Measurements from ENCODE around the gene LIPT2. TPM values are rescaled to one million over a fixed set of nuclear protein-coding genes. Genes with fewer than 3 reads are reported as not detected.

The LIPT2 gene
- total and polyA plus RNA-seq, 2 experiments from 2014 or later, result 8.2 to 16.9 TPM

- Mint-ChIP-seq H3K36me3 (ENCODE audit: low read depth) (peaks cover 4% of the 10 kb centered on the region; the same call in 2 of the 3 replicates), H3K27me3 (ENCODE audit: insufficient read depth, low read depth, poor library complexity) (peaks cover 4% of the 10 kb centered on the region), H3K9me3 (peaks cover 9% of the 10 kb centered on the region; the same call in 2 of the 3 replicates), H3K27ac (no peak overlapping the region), H3K4me1 (no peaks in the 10 kb centered on the region), H3K4me3 (no peak overlapping the region)
- Histone ChIP-seq H3K36me3 (ENCODE audit: insufficient read depth) (peaks cover 6% of the 10 kb centered on the region; the same call in 1 of the 2 replicates), H3K9me2 (ENCODE audit: insufficient read depth) (no peaks in the 10 kb centered on the region), H3F3A (replicated peaks; ENCODE audit: low read depth) (no peaks in the 10 kb centered on the region), H2AFZ (no peak overlapping the region), H3K27ac (ENCODE audit: low read depth) (no peak overlapping the region), H3K27me3 (ENCODE audit: insufficient read depth) (no peaks in the 10 kb centered on the region), H3K79me2 (replicated peaks; ENCODE audit: insufficient read depth) (no peaks in the 10 kb centered on the region), H3K4me1 (ENCODE audit: insufficient read depth) (no peaks in the 10 kb centered on the region), H3K4me3 (no peak overlapping the region), H4K20me1 (replicated peaks; ENCODE audit: insufficient read depth) (no peaks in the 10 kb centered on the region), H3K4me2 (no peak overlapping the region)
- ATAC-seq (no peak), DNase-seq (ENCODE audit: low spot score) (no peak)
- TF ChIP-seq ZNF114 (CRISPR knock-in tag; IDR thresholded peaks at IDR 0.05) (no peak), EZH2 (IDR thresholded peaks at IDR 0.05; ENCODE audit: low read depth, unreplicated experiment) (no peak), STAT1 (IDR thresholded peaks at IDR 0.05; ENCODE audit: unreplicated experiment) (no peak), ZNF331 (CRISPR knock-in tag; IDR thresholded peaks at IDR 0.05; ENCODE audit: low read depth) (no peak), JUNB (IDR thresholded peaks at IDR 0.05; ENCODE audit: unreplicated experiment) (no peak), ZNF462 (CRISPR knock-in tag; IDR thresholded peaks at IDR 0.05) (no peak), CTCF (conservative IDR thresholded peaks at IDR 0.05; ENCODE audit: low read depth in 2 of 2) (no peak), CREB1 (CRISPR knock-in tag; IDR thresholded peaks at IDR 0.05; ENCODE audit: low read depth) (no peak), REST (IDR thresholded peaks at IDR 0.05; ENCODE audit: unreplicated experiment) (no peak), POLR2AphosphoS5 (IDR thresholded peaks at IDR 0.05; ENCODE audit: low read depth) (no peak), ETS1 (IDR thresholded peaks at IDR 0.05) (no peak), EZH2phosphoT487 (IDR thresholded peaks at IDR 0.05; ENCODE audit: unreplicated experiment) (no peak), NANOG (IDR thresholded peaks at IDR 0.05; ENCODE audit: borderline replicate concordance) (no peak)
These were observed 14.1 kb upstream of the LIPT2 start for GRCh38 chr11:74507582-74507981.
